ENCODE measurements around the gene GPR61. TPM values are rescaled to one million over a fixed set of nuclear protein-coding genes. Genes with fewer than 3 reads are reported as not detected.

GPR61 gene
- polyA plus RNA-seq, 12 donors, result 1.6 to 3.6 (median 2.2) TPM; not detected in 2

DNA sequence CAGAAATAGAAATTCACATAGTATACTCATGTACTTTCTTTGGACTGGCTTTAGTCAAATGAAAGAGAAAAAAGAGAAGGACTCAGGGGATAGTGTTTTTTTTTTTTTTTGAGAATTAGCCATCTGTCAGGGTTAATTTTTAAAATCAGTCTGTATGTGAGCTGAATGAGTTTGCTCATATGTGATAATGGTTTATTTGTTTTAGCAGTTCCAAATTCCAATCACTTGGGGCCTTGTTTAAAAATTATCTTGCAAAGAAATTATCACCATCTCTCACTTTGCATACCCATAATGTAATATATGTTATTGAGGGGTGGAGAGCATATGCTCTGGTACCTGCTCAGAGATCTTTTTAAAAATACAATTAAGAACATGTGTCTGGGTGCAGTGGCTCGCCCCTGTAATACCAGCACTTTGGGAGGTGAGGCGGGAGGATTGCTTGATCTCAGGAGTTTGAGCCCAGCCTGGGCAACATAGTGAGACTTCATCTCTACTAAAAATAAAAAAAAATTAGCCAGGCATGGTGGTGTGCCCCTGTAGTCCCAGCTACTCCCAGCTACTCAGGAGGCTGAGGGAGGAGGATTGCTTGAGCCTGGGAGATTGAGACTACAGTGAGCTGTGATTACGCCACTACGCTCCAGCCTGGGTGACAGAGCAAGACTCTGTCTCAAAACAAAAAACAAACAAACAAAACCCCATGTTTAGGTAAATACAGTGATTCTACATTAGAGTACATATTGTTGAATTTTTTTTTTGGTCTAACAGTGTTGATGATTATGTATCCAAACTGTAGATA, 28.4 kb downstream of the GPR61 start:
- no peak for DNase-seq

DNA sequence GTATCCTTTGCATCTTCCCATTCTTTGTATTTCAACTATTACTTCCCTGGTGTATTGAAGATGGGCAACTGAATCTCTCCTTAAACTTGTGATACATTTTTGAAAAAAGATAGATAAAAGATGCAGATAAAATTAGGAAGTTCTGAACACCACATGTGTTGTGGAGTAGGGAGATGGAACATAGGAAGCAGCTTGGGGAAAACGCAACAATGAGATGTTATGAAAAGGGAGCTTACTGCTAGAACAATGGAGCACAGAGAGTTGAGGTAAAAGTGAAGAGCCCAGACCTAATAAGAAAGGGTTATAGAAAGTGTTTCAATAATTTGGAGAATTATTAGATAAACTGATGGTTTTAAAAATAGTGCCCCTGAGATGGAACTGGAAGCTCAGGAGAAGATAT, 29.7 kb downstream of the GPR61 start:
- DNase-seq, result no peak

DNA sequence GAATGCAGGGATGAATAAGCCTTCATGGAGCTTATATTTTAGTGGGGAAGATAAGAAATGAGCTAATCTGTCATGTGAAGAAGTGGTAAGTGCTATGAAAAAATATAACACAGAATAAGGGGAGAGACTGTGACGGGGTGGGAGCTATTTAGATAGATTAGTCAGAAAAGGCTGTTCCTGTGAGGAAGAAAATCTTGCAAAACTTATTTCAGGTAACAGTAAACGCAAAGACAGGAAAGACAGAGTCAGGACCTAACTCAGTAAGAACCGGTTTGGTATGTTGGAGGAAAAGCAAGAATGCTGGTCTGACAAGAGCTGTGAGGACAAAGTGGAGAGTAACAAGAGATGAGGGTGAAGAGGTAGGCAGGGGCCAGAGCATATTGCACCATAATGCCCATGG, 30.7 kb downstream of the GPR61 start:
- no peak for DNase-seq

DNA sequence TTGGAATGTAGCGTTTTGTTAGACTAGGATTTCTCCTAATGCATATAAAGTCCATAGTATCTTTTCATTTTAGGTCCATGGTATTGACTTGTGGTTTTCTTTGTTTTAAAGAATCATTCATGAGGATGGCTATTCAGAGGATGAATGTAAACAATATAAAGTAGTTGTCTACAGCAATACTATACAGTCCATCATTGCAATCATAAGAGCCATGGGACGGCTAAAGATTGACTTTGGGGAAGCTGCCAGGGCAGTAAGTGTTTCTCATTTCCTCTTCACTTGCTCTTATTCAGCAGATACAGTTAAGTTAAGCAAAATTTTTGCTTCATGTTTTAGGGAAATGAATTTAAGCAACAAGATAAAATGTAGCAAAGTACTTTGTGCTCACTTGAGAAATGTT, 34.1 kb downstream of the GPR61 start:
- DNase-seq, result no peak

DNA sequence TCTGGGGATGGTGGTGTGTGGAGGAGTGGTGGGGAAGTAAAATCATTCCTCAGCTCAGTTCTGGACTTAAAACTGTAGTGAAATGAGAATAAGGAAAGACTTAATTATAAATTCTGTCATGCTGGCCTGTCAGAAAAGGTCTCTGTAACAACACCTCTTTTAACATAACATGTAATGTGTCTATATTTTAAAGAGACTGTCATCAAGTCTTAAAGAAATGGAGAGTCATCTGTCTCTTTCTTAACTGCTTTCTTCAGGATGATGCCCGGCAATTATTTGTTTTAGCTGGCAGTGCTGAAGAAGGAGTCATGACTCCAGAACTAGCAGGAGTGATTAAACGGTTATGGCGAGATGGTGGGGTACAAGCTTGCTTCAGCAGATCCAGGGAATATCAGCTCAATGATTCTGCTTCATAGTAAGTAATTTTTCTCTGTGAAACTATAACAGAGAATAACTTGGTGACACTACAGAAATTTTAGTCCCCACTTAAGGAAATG, 39.3 kb downstream of the GPR61 start:
- DNase-seq, result no peak

DNA sequence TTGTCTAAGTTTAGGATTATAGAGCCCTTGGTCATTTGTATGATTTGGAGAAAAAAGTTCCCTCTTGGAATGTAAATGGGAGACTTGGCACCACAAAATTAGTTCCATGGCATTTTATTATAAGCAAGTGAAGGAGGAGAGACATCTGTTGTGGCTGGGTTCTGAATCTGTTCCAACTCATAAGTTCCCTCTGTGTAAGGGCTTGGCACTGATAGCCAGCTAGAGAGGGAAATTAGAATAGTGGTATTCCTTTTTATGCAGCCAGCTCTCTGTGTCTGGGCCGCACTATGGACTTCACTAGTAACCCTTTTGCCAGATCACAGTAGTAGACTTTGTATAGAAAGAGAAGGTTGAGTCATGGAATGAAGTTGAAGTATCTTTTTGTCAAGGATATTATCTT, 39.8 kb downstream of the GPR61 start:
- DNase-seq, result no peak

DNA sequence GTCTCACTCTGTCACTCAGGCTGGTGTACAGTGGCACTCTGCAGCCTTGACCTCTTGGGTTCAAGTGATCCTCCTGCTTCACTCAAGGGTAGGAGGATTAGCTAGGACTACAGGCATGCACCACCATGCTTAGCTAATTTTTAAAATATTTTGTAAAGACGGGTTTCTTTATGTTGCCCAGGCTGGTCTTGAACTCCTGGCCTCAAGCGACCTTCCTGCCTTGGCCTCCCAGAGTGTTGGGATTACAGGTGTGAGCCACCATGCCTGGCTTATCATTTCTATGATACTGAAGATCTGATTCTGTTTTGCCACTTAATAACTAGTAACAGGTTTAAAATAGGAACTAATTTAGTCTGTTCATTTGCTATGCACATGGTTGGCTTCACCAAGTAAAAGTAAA, 42.3 kb downstream of the GPR61 start:
- DNase-seq, result no peak

DNA sequence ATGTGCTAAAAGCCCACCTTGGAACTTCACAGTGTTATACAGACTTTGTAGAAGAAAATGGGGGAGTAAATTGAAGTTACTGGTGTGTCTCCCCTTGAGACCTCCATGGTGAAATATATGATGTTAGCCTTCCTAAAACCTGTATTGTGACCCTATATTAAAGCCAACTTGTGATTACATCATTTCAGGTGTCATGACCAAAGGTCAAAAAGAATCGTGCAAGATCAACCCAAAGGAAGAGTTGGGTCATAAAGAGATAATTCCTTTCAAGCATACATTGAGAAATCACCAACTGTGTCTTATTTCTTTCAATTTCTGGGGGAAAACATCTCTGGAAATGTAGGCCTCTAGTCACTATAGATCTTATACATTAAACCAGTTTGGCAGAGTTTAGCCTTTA, 45.1 kb downstream of the GPR61 start:
- no peak for DNase-seq

DNA sequence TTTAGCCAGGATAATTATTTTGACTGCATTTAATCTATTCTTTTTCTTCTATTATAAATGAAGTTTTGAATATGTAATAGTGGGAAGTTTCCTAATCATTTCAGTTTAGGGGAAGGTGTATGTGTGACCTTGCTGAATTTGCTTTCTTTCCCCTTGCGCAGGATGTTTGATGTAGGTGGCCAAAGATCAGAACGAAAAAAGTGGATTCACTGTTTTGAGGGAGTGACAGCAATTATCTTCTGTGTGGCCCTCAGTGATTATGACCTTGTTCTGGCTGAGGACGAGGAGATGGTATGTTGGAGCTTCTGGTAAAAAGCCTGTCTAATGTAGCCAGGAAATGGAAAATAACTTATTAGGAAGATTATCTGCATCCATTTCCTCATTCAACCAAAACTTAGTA, 46.4 kb downstream of the GPR61 start:
- no peak for DNase-seq

DNA sequence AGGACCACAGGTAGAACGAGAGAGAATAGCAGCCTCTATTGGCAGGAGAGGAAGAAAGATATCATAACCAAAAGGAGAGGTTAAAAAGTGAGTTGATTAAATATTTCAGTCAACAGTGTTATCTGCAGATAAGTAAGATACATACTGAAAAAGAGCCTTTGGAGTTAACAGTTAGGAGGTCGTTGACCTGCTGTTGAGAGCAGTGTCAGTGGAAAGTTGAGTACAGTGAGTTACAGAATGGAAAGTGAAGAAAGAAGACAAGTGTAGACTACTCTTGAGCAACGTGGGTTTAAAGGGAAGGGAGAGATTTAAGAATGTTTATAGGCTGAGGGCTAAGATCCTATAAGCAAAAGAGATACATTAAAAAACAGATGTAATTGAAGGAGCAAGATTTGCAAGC, 49.5 kb downstream of the GPR61 start:
- DNase-seq, result no peak

DNA sequence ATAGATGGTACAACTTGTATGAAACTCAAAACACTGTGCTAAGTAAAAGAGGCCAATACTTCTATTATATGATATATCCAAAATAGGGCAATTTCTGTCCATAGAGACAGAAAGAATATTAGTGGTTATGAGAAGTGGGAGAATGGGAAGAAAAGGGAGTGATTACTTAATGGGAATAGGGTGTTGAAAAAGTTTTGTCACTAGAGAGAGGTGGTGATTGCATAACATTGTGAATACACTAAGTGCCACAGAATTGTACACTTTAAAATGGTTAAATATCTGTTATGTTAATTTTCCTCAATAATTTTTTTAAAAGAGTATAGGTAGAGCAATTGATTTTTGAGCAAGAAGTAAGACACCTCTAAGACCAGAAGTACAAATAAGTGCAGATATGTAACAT, 50.0 kb downstream of the GPR61 start:
- no peak for DNase-seq

DNA sequence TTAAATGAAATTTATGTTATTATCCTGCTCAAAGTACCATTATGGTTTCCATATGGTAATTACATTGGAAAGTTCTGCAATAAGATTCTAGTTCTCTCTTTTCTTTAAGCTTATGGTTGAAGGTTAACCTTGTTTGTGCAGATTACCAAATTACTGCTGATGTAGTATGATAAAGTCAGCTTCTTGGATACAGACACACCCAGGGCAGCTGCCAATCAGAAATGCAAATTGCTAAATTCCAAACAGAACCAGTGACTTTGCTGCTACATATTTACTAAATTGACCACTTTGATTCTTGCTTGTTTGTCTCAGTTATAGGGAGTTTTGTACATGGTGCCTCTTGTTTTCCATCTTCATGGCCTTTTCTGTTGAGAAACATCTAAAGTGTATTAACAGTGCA, 53.2 kb downstream of the GPR61 start:
- DNase-seq, result no peak

DNA sequence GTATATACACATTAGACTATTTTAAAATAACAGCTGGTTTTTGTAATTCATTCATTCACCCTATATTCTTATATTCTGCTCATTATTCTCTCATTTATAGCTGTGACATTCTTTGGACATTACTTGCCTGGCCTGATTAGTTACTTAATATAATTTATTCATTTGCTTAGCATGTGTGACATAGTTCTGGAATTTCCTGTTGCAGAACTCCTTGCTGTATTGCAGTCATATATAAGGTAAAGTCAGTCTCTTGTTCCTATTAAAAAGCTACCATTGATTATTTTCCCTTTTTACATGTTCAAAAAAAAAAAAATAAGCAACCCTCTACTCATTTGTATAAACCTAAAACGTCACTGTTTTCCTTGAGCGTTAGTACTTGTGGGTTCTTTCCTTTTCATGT, 55.9 kb downstream of the GPR61 start:
- no peak for DNase-seq

Other genes with a start within 250 kb of the GPR61 start
- 1 to 10 TPM in 3 of 12 donors, under 1 TPM in 7, not detected in 2; 0.26 to 1.3 (median 0.55) TPM for gene MYBPHL, start 232.9 kb upstream of the GPR61 start, polyA plus RNA-seq (ENCODE audit: insufficient read length in 12 of 12)
- gene SORT1, start 142.0 kb upstream of the GPR61 start, polyA plus RNA-seq (ENCODE audit: insufficient read length in 12 of 12), result 10 to 100 TPM in 11 of 12 donors, not detected in 1; 20.0 to 42.1 (median 34.6) TPM
- 10 to 100 TPM in 11 of 12 donors, not detected in 1; 32.0 to 84.2 (median 70.4) TPM for gene PSMA5, start 113.4 kb upstream of the GPR61 start, polyA plus RNA-seq (ENCODE audit: insufficient read length in 12 of 12)
- gene SYPL2, start 73.3 kb upstream of the GPR61 start, polyA plus RNA-seq (ENCODE audit: insufficient read length in 12 of 12), result 100 to 1,000 TPM in 11 of 12 donors, 10 to 100 TPM in 1; 64.4 to 356 (median 243) TPM
- gene ATXN7L2, start 56.0 kb upstream of the GPR61 start, polyA plus RNA-seq (ENCODE audit: insufficient read length in 12 of 12), result 10 to 100 TPM in 10 of 12 donors, 1 to 10 TPM in 1, not detected in 1; 9.3 to 30.9 (median 21.0) TPM
- gene CYB561D1, start 45.8 kb upstream of the GPR61 start, polyA plus RNA-seq (ENCODE audit: insufficient read length in 12 of 12), result 10 to 100 TPM in 4 of 12 donors, 1 to 10 TPM in 7, not detected in 1; 6.9 to 13.9 (median 9.4) TPM
- 10 to 100 TPM in 8 of 12 donors, 1 to 10 TPM in 3, not detected in 1; 4.1 to 16.8 (median 12.4) TPM for gene AMIGO1, start 30.1 kb upstream of the GPR61 start, polyA plus RNA-seq (ENCODE audit: insufficient read length in 12 of 12)
- gene GNAI3, start 8.7 kb downstream of the GPR61 start, polyA plus RNA-seq (ENCODE audit: insufficient read length in 12 of 12), result 10 to 100 TPM in 1 of 12 donors, 1 to 10 TPM in 10, not detected in 1; 6.2 to 10.7 (median 7.6) TPM
- gene GNAT2, start 79.7 kb downstream of the GPR61 start, polyA plus RNA-seq (ENCODE audit: insufficient read length in 12 of 12), result not detected
- 10 to 100 TPM in 11 of 12 donors, not detected in 1; 22.1 to 54.9 (median 33.5) TPM for gene AMPD2, start 80.0 kb downstream of the GPR61 start, polyA plus RNA-seq (ENCODE audit: insufficient read length in 12 of 12)
- gene GSTM4, start 116.2 kb downstream of the GPR61 start, polyA plus RNA-seq (ENCODE audit: insufficient read length in 12 of 12), result 10 to 100 TPM in 11 of 12 donors, not detected in 1; 12.2 to 26.8 (median 18.9) TPM
- 100 to 1,000 TPM in 11 of 12 donors, not detected in 1; 122 to 195 (median 169) TPM for gene GSTM2, start 128.2 kb downstream of the GPR61 start, polyA plus RNA-seq (ENCODE audit: insufficient read length in 12 of 12)
- 10 to 100 TPM in 6 of 12 donors, 1 to 10 TPM in 2, under 1 TPM in 3, not detected in 1; 0.39 to 89.9 (median 48.3) TPM for gene GSTM1, start 147.9 kb downstream of the GPR61 start, polyA plus RNA-seq (ENCODE audit: insufficient read length in 12 of 12)
- gene GSTM5, start 172.4 kb downstream of the GPR61 start, polyA plus RNA-seq (ENCODE audit: insufficient read length in 12 of 12), result 10 to 100 TPM in 11 of 12 donors, not detected in 1; 10.2 to 32.5 (median 24.9) TPM
- gene GSTM3, start 201.2 kb downstream of the GPR61 start, polyA plus RNA-seq (ENCODE audit: insufficient read length in 12 of 12), result 10 to 100 TPM in 11 of 12 donors, not detected in 1; 17.8 to 60.4 (median 38.3) TPM
- 10 to 100 TPM in 1 of 12 donors, under 1 TPM in 3, not detected in 8; 0.05 to 15.0 (median 0.31) TPM for gene EPS8L3, start 224.1 kb downstream of the GPR61 start, polyA plus RNA-seq (ENCODE audit: insufficient read length in 12 of 12)

All from muscle of arm (tissue), 12 donors.